22Rv1 (cell line): ENCODE results near the gene TBC1D22A.

ENCODE experiments used
- CTCF ChIP-seq: fragments of 450-650 bp; IDR thresholded peaks from 2 replicates; pipeline ENCODE4 v1.5.1; 2017; ENCODE audit warnings: mild to moderate bottlenecking
- ZFX ChIP-seq: fragments of 450-650 bp; IDR thresholded peaks from 2 replicates; pipeline ENCODE4 v1.6.1; 2017; ENCODE audit warnings: antibody characterized with exemption, borderline replicate concordance

GRCh38 chr22:46795140-46795539 lies 32.7 kb downstream of the TBC1D22A start:
- no peak for TF ChIP-seq CTCF
- TF ChIP-seq ZFX = no peak
